OCI-LY3 (cell line): ENCODE measurements around the gene INTS11.

Source experiments
- EZH2phosphoT487 ChIP-seq: fragments of 200-600 bp; shearing (Covaris generic); IDR thresholded peaks from 2 replicates; pipeline ENCODE4 v1.6.1; 2018; ENCODE audit warnings: antibody characterized with exemption, mixed run types, low read depth
- TF ChIP-seq, protein P1 (sequence below): fragments of 200-600, 300-600 bp; sonication (generic); IDR thresholded peaks from 2 replicates; pipeline ENCODE4 v1.5.1; 2014; ENCODE audit warnings: antibody characterized with exemption, low read length, low read depth

DNA sequence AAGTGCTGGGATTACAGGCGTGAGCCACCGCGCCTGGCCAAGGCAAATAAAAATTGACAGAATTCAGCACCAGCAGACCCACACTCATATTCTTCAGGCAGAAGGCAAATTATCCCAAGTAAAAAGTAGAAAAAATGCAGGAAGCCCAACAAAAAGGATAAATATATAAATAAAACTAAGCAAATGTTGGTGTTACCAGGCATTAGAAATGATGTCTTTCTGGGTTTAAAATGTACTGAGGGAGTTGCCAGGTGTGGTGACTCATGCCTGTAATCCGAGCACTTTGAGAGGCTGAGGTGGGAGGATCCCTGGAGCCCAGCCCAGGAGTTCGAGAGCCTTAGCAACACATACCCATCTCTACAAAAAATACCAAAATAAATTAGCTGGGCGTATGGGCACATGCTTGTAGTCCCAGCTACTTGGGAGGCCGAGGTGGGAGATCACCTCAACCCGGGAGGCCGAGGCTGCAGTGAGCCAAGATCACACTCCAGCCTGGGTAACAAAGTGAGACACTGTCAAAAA is 6.3 kb downstream of the INTS11 start:
- TF ChIP-seq, protein P1, sequence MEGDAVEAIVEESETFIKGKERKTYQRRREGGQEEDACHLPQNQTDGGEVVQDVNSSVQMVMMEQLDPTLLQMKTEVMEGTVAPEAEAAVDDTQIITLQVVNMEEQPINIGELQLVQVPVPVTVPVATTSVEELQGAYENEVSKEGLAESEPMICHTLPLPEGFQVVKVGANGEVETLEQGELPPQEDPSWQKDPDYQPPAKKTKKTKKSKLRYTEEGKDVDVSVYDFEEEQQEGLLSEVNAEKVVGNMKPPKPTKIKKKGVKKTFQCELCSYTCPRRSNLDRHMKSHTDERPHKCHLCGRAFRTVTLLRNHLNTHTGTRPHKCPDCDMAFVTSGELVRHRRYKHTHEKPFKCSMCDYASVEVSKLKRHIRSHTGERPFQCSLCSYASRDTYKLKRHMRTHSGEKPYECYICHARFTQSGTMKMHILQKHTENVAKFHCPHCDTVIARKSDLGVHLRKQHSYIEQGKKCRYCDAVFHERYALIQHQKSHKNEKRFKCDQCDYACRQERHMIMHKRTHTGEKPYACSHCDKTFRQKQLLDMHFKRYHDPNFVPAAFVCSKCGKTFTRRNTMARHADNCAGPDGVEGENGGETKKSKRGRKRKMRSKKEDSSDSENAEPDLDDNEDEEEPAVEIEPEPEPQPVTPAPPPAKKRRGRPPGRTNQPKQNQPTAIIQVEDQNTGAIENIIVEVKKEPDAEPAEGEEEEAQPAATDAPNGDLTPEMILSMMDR, result no peak
- no peak for TF ChIP-seq EZH2phosphoT487
